Mammary epithelial cell (primary cell): Measurements from ENCODE around the gene OSBP2.

Source experiments
- EZH2 ChIP-seq: IDR thresholded peaks from 2 replicates; pipeline ENCODE4 v1.6.1; 2012; ENCODE audit warnings: low read length, inconsistent platforms, borderline replicate concordance
- TF ChIP-seq, protein P1 (sequence below), 2 donors: IDR thresholded peaks in 1 of 2; conservative IDR thresholded peaks in 1 of 2; 2 replicates each; pipeline ENCODE4 v1.5.1; 2011 to 2012; ENCODE audit warnings: inconsistent platforms in 2 of 2, low read length in 2 of 2, mild to moderate bottlenecking in 2 of 2, control low read depth in 1 of 2, low read depth in 1 of 2; ENCODE audit not compliant: insufficient read depth in 1 of 2; ENCODE audit errors: extremely low read depth in 1 of 2

- TF ChIP-seq, protein P1, sequence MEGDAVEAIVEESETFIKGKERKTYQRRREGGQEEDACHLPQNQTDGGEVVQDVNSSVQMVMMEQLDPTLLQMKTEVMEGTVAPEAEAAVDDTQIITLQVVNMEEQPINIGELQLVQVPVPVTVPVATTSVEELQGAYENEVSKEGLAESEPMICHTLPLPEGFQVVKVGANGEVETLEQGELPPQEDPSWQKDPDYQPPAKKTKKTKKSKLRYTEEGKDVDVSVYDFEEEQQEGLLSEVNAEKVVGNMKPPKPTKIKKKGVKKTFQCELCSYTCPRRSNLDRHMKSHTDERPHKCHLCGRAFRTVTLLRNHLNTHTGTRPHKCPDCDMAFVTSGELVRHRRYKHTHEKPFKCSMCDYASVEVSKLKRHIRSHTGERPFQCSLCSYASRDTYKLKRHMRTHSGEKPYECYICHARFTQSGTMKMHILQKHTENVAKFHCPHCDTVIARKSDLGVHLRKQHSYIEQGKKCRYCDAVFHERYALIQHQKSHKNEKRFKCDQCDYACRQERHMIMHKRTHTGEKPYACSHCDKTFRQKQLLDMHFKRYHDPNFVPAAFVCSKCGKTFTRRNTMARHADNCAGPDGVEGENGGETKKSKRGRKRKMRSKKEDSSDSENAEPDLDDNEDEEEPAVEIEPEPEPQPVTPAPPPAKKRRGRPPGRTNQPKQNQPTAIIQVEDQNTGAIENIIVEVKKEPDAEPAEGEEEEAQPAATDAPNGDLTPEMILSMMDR (conservative IDR thresholded peaks at IDR 0.05 in 1 of 2, IDR thresholded peaks at IDR 0.05 in 1 of 2; ENCODE audit: extremely low read depth in 1 of 2, insufficient read depth in 1 of 2, low read depth in 1 of 2, low read length in 2 of 2), result no peak
- no peak for TF ChIP-seq EZH2
Observed at GRCh38 chr22:30742291-30743256, 47.9 kb downstream of the OSBP2 start.
